ENCODE data around the gene TSPO.

- TF ChIP-seq POLR2AphosphoS5 (IDR thresholded peaks at IDR 0.05; ENCODE audit: borderline replicate concordance, low read depth, low read length) (no peak), EZH2 (IDR thresholded peaks at IDR 0.05) (no peak), FOXP2 (optimal IDR thresholded peaks at IDR 0.05; ENCODE audit: control extremely low read depth, extremely low read length, insufficient read depth) (no peak)
These were observed 41.8 kb upstream of the TSPO start for GRCh38 chr22:43109511-43109910.

All from SK-N-MC (cell line).